ENCODE data around the gene VSIG1.

- no peak for TF ChIP-seq CREB1 (IDR thresholded peaks at IDR 0.05)
- no peak for TF ChIP-seq RAD21 (IDR thresholded peaks at IDR 0.05 in 1 of 2, conservative IDR thresholded peaks at IDR 0.05 in 1 of 2; ENCODE audit: low read depth in 2 of 2, low read length in 2 of 2)
- TF ChIP-seq ATF2 (IDR thresholded peaks at IDR 0.05; ENCODE audit: low read length) = no peak
- TF ChIP-seq CTCF (IDR thresholded peaks at IDR 0.05; ENCODE audit: control extremely low read depth in 1 of 3, insufficient read depth in 1 of 3, low read depth in 1 of 3, low read length in 3 of 3) = no peak
- TF ChIP-seq CHD7 (IDR thresholded peaks at IDR 0.05; ENCODE audit: insufficient replicate concordance, low read length) = no peak
- TF ChIP-seq POLR2A (IDR thresholded peaks at IDR 0.05; ENCODE audit: control extremely low read depth in 1 of 2, low read depth in 2 of 2, low read length in 2 of 2) = no peak
- TF ChIP-seq CHD2 (IDR thresholded peaks at IDR 0.05; ENCODE audit: low read length) = no peak
- TF ChIP-seq POU5F1 (IDR thresholded peaks at IDR 0.05; ENCODE audit: low read depth, low read length) = no peak
- no peak for TF ChIP-seq EP300 (IDR thresholded peaks at IDR 0.05; ENCODE audit: borderline replicate concordance in 1 of 2, low read depth in 2 of 2, low read length in 2 of 2)
- TF ChIP-seq YY1 (IDR thresholded peaks at IDR 0.05; ENCODE audit: low read depth, low read length) = no peak
These were observed 19.1 kb downstream of the VSIG1 start for GRCh38 chrX:108064001-108064400.
